ENCODE results near the gene NSD2.
"Not testable (repeated sequence)": the region's sequence is repeated elsewhere in the genome, so short reads cannot be mapped to it uniquely, and the experiment has no call there.

The NSD2 gene

DNA sequence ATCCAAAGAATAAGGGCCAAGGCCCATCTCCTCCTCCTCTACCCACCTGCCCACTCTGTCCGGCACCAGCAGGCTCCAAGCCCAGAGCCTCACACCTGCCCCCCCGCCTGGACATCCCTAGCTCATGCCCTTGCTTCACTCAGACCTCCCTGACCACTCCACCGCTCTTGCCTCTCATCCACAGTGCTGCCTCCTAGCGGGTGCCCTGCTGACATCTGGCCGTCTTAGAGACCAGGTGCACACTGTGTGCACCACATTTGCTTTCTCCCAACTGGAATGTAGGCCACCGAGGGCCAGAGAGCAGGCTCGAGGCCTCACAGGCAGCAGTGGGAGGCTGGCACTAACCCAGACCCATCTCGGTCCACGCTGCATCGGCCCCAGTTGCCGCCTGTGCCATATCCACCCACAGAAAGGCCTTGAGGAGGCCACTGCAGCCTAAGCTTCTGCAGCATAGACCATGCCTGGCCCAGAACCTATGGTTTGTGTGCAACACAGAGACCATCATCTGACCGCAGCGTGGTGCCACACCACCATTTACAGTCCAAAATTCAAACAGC, 28.8 kb upstream of the NSD2 start:
- DNase-seq (ENCODE audit: low spot score): peak; percentile 33

DNA sequence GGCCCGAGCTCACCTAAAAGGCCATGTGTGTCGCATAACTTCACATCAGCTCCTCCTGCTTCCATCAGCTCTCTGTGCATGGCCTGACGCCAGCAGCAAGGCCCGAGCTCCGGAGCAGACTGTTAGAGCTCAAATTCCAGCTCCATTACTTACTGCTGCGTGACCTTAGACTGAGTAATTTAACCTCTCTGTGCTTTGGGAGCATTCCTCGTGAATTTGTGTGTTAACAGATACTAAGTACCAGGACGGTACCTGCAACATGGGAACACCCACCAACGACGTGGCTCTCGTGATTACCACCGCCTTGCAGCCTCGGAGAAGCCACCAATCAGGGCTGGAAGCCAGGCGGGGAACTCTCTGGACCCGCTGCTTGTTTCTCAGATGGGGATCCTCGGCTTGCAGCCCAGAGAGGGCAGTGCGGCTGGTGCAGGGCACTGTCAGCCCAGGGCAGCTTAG, 28.2 kb upstream of the NSD2 start:
- peak; percentile 87 for DNase-seq (ENCODE audit: low spot score)

DNA sequence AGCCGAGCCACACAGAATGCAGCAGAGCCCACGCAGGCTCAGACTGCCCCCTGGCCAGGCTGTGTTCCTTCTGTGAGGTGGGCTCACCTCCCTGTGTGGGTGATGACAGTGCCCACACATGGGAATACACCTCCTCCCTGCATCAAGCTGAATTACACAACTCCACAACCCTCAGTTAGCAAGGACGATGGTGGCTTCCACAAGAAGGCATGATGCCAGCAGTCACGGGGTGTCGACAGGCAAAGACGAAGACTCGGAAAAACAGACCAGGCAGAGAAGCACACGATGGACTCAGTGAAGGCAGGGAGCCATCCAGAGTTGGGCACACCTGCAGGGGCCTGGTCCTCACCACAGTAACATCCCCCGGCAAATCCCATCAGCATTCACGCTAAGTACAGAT, 27.3 kb upstream of the NSD2 start:
- DNase-seq (ENCODE audit: low spot score): no peak

DNA sequence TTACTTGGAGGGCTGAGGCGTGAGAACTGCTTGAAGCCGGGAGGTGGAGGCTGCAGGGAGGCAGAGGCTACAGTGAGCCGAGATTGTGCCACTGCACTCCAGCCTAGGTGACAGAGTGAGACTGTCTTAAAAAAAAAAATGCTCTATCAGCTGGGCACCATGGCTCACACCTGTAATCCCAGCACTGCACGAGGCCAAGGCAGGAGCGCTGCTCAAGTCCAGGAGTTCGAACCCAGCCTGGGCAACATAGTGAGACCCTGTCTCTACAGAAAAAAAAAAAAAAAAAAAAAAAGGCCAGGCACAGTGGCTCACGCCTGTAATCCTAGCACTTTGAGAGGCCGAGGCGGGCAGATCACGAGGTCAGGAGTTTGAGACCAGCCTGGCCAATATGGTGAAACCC, 26.6 kb upstream of the NSD2 start:
- DNase-seq (ENCODE audit: low spot score): not testable (repeated sequence)

DNA sequence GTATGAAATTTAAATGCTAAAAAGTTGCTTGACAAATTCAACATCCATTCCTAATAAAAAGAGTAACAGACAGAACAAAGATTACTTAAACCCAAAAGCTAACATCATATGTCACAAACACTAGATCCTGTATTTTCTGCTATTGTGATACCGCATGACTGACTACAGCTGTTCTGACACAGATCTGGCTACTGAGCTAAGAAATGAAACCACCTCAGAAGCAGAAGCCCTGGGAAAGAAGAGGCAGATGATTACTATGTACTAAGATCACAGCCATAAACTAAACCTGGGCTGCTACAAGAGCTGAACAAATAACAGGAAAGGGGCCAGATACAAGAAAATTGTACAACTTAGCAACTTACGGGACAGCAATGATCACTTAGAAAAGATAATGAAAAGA, 24.6 kb upstream of the NSD2 start:
- no peak for DNase-seq (ENCODE audit: low spot score)

DNA sequence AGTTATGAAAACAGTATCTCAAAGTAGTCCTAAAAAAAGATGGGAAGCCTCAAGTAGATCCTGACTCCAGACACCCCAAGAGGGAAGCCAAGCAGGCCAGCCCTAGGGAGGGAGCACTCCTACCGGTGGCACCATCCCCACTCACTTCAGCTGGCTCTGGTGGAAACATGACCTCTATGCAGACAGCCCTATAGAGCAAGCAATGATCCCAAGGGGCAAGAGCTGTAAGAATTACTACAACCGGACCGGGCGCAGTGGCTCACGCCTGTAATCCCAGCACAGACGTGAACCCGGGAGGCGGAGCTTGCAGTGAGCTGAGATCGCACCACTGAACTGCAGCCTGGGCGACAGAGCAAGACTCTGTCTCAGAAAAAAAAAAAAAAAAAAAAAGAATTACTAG, 20.9 kb upstream of the NSD2 start:
- DNase-seq (ENCODE audit: low spot score): no peak

DNA sequence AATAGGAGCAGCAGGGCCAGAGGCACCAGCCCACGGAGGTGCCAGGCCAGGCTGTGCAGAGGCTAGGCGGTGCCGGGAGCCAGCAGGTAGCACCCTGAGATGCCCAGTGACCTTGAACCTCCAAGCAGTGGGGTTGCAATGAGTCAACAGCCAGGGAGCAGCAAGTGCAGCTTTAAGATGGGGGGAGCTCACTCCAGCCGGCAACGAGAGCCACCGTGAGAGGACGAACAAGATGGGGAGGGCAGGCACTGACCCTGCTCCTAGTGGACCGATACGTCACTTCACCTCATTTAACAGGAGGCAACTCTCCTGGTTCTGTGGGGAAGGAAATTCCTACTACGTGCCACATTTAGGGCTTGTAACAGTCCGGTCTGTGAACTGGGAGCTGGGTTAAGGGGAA, 20.0 kb upstream of the NSD2 start:
- no peak for DNase-seq (ENCODE audit: low spot score)

DNA sequence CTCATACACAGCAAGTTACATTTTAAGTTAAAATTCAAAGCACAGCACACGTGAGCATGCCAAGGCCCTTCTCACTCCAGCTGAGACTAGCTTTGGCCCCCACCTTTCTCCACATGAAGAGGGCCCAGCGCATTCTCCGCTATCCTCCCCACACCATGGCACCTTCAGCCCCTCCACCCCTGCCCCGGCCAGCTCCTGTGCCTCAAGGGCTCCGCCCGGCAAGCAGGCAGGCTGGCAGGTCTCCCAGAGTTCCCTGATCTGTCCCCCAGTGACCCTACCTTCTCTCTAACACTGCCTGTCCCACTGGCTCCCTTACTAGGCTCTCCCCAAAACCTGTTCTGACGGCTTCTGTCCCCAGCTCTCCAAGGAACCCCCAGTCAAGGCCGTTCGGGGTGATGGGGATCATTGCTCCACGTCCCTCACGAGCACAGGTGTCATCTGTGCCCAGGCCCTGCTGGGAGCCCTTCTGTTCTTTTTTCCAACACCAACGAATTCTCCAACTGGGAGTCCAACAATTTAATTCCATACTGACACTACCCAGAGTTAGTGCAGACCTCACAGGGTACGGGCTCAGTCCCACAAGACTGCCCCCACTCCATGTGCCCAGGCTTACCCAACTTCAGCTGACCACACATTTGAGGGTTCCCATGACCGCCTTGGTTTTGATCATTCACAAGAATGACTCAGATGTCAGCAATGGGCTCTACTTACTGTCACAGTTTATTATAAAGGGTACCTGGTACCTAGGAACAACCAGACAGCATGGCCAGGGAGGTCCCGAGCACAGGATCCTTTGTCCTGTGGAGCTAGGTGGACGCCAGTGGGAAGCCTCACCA, 19.4 kb upstream of the NSD2 start:
- DNase-seq (ENCODE audit: low spot score): peak; percentile 71

DNA sequence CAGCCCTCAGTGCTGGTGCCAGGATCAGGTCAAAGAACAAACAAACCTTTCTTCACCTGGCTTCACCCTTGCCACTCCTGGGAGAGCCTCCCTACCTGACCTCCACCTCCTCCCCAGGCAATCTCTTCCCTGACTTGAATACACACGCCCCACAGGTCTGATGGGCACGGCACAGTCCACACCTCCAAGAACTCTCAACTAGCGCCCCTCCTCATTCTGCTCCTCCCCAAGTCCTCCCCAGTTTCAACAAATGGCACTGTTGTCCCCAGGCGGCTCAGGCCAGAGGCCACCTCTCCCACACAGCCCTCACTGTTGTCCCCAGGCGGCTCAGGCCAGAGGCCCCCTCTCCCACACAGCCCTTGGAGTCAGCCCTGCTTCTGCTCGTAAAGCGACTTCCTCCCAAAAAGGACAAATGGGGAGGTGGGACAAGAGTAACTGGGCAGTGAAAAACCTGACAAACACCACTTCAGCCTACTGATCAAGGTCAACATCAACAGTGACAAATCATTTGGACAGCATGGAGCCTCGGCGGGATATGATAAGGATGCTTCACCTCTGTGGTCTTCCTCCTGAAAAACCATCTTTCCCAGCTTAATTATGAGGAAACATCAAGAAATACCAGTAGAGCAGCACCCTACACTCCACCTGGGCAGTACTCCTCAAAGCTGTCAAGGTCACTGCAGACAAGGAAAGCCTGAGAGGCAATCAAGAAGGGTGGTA, 18.1 kb upstream of the NSD2 start:
- no peak for DNase-seq (ENCODE audit: low spot score)

DNA sequence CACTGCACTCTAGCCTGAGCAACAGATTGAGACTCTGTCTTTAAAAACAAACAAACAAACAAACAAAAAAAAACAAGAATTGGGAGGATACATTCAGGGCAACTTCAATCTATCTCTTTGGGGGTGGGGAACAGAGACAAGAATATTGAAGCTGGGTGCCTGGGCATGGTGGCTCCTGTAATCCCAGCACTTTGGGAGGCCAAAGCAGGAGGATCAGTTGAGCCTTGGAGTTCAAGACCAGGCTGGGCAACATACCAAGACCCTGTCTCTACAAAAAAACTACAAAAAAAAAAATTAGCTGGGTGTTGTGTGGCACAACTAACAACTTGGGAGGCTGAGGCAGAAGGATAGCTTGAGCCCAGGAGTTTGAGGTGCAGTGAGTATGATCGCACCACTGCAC, 16.4 kb upstream of the NSD2 start:
- DNase-seq (ENCODE audit: low spot score): no peak

DNA sequence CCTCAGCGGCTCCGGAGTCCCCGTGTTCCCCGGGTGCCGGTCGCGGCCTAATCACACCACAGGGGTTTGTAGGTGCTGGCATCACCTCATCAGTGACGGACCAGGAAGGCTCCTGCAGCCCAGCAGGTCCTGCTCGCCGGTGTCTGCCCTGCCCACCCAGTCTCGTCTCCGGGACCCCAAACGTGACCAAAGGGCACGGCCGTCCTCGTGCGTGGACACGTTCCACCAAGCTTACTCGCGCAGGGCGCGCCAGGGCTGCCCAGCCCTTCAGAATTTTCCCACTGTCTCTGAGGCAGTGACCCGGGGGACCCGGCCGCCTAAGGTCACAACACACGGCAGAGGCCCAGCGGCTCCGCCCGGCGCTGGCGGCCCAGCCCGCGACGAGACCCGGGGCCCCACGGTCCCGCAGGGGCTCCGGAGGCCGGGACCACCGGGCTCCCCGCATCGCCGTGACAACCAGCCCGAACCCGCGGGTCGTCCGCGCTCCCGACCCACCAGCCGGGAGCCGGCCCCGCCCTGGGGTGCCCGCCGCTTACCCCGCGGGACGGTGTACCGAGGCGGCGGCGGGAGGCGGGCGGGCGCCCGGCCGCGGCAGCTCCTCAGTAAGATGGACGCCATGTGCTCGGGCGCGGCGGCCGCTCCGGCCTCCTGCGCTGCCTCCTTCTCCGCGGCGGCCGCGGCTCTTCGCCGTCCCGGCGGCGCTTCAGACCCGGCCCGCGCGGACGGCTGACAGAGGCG, 15.7 kb upstream of the NSD2 start:
- peak; percentile 40 for DNase-seq (ENCODE audit: low spot score)

DNA sequence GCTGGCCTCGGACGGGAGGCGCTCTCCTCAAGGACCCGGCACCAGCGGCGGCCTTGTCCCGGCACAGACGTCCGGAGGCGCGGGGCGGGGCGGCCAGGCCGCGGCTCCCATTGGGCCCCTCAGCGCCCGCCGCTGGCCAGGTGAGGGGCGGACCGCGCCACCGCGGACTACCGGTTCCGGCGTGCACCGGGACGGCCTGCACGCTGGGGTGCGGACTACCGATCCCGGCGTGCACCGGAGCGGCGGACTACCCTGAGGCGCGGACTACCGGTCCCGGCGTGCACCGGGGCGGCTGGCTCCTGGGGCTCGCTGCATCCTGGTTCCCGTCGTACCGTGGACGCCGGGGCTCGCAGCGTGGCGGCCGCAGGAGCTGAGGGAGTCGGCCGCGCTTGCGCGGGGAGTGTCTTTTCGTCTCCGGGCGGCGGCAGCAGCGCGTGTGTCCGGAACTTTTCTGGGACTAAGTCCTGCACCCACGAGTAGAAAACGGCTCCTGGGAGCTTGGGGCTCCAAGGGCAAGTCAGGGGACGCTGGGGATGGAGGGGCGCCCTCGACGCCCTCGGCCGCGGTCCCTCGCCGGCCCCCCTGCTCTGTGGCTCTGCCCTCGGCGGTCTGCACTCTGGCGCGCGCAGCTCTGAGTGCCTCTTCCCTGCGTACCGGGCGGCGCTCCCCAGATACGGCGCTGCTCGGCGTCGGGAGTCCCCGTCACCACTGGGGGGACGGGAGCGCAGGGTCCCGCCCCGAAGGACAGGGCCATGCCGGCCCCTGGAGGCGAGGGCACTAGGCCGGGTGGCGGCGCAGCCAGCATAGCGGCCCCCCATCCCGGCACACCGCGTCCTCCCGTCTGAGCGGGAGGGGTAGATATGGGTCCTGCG, 14.9 kb upstream of the NSD2 start, which contains the start of gene LETM1:
TSS of gene LETM1 (minus strand) at position 86 of the 872 bp plus-strand sequence. CDS start 206 bp downstream, outside the sequence.
- DNase-seq (ENCODE audit: low spot score): peak; percentile 96

DNA sequence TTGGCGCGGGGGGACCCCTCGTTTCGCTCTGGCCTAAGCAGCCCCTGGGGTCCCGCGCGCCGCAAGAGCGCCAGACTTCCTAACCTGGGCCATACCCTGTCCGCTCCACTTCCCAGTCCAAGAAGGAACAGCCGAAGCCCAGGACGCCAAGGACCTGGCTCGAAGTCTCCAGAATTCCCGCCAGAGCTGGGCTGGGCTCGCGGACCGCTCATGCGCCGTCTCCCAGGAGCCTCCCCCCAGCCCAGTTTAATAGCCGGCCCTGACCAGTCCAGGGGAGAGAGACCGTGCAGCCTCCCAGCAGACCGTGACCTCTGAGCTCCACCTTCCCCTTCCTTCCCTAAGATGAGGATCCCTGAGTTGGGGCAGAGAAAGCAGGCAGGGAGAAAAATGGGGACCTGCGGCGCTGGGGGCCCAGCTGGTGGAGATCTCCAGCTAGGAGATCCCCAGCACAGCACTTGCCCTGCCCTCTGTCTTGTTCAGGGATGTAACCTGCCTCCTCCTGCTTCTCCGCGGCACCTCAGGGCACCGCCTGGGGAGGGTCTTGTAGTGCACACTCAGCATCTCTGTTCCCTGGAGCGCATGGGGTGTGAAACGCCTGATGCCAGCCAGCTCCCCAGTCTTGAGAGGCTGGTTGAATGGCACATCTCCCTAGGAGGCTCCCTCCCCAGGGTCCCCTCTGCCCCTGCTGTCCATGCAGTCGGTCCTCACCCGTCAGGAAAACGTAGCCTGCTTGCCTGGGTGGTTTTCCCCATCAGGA, 14.1 kb upstream of the NSD2 start:
- peak; percentile 53 for DNase-seq (ENCODE audit: low spot score)

DNA sequence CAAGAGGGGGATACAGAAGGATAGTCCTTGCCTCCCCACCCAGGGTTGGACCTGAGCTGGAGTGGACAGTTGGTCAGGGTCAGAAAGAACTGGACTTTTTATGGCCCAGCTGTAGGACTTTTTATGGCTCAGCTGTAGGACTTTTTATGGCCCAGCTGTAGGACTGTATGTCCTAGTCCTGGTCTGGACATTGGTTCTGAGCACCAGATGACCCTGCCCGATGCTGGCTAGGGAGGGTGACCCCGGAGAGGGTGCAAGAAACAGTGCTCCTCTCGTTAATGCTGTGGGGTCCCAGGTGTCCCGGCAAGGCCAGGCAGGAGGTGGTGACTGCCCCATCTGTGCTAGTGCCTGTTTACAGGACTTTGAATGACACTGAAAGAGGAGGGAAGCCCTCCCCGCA, 13.3 kb upstream of the NSD2 start:
- no peak for DNase-seq (ENCODE audit: low spot score)

DNA sequence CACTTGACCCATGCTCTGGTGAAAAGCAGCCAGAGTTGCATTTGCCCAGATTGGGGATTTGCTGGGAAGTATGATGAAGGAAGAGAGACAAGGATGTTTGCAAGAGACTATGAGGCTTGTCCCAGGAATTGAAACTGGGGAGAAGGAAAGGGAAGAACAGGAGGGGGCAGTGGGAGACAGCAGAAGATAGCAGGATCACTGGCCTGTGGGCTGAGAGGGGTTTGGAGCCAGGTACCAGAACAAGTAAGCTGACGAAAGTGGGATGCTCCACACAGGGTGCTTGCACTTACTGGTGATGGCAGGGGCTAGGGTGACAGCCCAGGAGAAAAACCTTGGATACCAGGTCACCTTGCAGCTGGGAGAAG, 11.8 kb upstream of the NSD2 start:
- no peak for DNase-seq (ENCODE audit: low spot score)

DNA sequence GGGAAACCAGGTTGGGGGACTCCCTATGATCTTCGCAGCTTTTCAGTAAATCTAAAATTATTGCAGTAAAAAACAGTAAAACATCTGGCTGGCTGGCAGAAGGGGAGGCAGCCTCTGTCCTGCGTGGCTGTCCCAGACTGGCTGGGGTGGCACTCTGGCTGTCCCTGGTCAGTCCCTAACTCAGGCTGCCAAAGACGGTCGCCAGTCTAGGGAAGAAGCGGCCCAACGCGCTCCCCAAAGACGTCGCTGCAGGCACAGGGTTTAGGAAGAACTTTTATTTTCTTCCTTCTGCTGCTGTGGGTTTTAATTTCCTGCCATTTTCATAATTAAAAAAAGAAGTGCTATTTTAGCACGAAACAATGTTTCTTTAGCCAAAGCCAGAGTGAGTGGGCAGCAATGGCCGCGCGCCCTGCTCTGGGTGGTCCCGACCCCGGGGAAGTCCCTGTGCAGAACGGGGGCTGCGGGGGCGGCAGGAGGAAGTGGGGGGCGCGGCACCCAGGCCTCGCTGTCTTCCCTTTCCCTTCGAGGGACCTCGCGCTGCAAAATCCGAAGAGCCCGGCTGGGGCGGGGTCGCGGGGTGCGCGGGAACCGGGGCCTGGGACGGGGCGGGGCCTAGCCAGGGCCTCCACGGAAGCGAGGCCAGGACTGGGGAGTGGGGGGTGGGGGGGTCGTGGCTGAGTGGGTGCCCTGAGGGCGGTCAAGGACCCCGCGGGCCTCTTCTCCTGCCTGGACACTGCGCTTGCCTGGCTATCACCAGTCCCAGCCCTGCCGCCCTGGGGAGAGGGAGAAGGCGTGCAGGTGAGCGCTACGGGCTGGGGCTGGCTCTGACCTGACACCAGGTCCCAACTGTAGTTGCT, 8.9 kb upstream of the NSD2 start:
- DNase-seq (ENCODE audit: low spot score): no peak

DNA sequence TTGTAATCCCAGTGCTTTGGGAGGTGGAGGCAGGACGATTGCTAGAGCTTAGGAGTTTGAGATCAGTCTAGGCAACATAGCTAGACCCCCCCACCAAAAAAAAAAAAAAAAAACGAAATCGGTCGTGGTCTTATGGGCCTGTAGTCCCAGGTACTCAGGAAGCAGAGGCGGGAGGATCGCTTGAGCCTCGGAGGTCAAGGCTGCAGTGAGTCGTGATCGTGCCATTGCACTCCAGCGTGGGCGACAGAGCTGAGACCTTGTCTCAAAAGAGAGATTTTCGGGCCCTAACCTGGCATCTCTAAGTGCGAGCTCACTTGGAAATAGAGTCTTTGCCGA, 8.3 kb upstream of the NSD2 start:
- DNase-seq (ENCODE audit: low spot score): no peak

DNA sequence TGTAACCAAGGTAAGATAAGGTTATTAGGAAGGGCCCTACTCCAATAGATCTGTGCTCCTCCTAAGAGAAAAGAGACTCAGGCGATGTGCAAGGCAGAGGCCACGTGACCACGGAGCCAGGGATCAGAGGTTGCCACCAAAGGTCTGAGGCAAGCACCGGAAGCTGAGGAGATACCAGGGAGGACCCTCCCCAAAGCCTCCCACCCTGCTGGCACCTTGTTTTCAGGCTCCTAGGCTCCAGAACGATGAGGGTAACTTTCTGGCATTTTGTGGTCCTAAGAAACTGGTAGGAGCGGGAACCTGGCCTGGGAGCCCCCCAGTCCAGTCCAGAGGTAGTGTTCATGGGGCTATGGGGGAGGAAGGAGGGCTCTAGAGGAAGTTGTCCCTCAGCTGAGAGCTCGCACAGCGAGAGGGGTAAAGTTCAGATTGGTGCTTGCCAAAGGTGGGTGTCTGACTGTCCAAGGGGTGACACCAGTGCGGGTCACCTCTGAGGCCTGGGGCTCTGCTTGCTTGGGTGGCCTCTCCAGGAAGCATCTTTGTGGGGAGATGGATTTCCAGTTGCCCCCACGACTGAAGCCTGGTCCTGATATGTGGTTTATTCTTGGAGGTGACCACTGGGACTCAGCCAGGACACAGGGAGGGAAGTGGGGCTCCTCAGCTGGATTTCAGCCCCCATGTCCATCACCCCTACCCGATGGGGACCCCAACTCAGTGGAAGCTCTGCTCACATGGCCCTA, 7.7 kb upstream of the NSD2 start:
- DNase-seq (ENCODE audit: low spot score): no peak

All from kidney tubule cell (primary cell).